ENCODE results near the gene ITGA7.
A peak's percentile ranks its signal among the peaks of the same experiment; 100 is the strongest.

ITGA7 gene

GRCh38 chr12:55698965-55699364 is 8.7 kb downstream of the ITGA7 start:
- no peak for DNase-seq

- DNase-seq: no peak
Observed at GRCh38 chr12:55698241-55698955, 9.3 kb downstream of the ITGA7 start.

GRCh38 chr12:55697686-55698085 is 10.0 kb downstream of the ITGA7 start:
- no peak for DNase-seq

- no peak for DNase-seq
Observed at GRCh38 chr12:55696796-55697462, 10.8 kb downstream of the ITGA7 start.

GRCh38 chr12:55696141-55696540 is 11.6 kb downstream of the ITGA7 start:
- no peak for DNase-seq

GRCh38 chr12:55695349-55695748 is 12.4 kb downstream of the ITGA7 start:
- DNase-seq: no peak

- no peak for DNase-seq
Observed at GRCh38 chr12:55694651-55695050, 13.1 kb downstream of the ITGA7 start.

GRCh38 chr12:55694188-55694515 is 13.6 kb downstream of the ITGA7 start:
- no peak for DNase-seq

GRCh38 chr12:55693323-55694187 is 14.1 kb downstream of the ITGA7 start:
- no peak for DNase-seq

- no peak for DNase-seq
Observed at GRCh38 chr12:55692631-55693322, 14.9 kb downstream of the ITGA7 start.

GRCh38 chr12:55688716-55689655 is 18.7 kb downstream of the ITGA7 start:
- DNase-seq: no peak

GRCh38 chr12:55687746-55688145 is 20.0 kb downstream of the ITGA7 start:
- DNase-seq: no peak

GRCh38 chr12:55686366-55687010 is 21.2 kb downstream of the ITGA7 start:
- DNase-seq: no peak

- no peak for DNase-seq
Observed at GRCh38 chr12:55685671-55686070, 22.0 kb downstream of the ITGA7 start.

GRCh38 chr12:55684761-55685370 is 22.8 kb downstream of the ITGA7 start:
- DNase-seq: no peak

- no peak for DNase-seq
Observed at GRCh38 chr12:55683676-55684075, 24.0 kb downstream of the ITGA7 start.

- DNase-seq: peak in 1 of 2 experiments; percentile 18
Observed at GRCh38 chr12:55682087-55682796, 25.5 kb downstream of the ITGA7 start.

- peak; percentile 52 to 80 for DNase-seq
Observed at GRCh38 chr12:55681142-55682077, 26.3 kb downstream of the ITGA7 start.

- no peak for DNase-seq
Observed at GRCh38 chr12:55679691-55680090, 28.0 kb downstream of the ITGA7 start.

All from NCI-H526 (cell line).